ENCODE data around the gene DHX29. TPM values are rescaled to one million over a fixed set of nuclear protein-coding genes. Genes with fewer than 3 reads are reported as not detected.

Gene DHX29
- total and polyA plus RNA-seq, 2 donors (not counting 1 experiment from before 2014, with no cell fraction given), result 8.1 to 38.5 TPM

- Histone ChIP-seq H3K9me3 (ENCODE audit: control insufficient read depth, insufficient read depth, low read depth, low read length) (no peaks in the 10 kb centered on the region), H3K27ac (ENCODE audit: insufficient read depth, low read length) (no peak overlapping the region), H3K79me2 (ENCODE audit: control insufficient read depth, insufficient read depth, low read length) (no peaks in the 10 kb centered on the region), H3K9ac (ENCODE audit: insufficient read depth, low read length) (no peak overlapping the region), H3K36me3 (ENCODE audit: control insufficient read depth, insufficient read depth, low read length) (no peaks in the 10 kb centered on the region), H4K20me1 (ENCODE audit: control insufficient read depth, extremely low read depth, insufficient read depth, low read length) (no peaks in the 10 kb centered on the region), H2AFZ (ENCODE audit: low read length) (no peak overlapping the region), H3K4me1 (ENCODE audit: control insufficient read depth, extremely low read depth, insufficient read depth, low read length) (no peaks in the 10 kb centered on the region), H3K4me3 (replicated peaks in 1 of 4; ENCODE audit: control extremely low read depth in 1 of 4, insufficient read depth in 1 of 4, low read depth in 3 of 4, low read length in 4 of 4) (no peak overlapping the region), H3K4me2 (ENCODE audit: extremely low read depth, insufficient read depth, low read length) (no peak overlapping the region), H3K27me3 (ENCODE audit: control insufficient read depth, insufficient read depth, low read length) (no peaks in the 10 kb centered on the region)
- no peak for TF ChIP-seq EZH2 (IDR thresholded peaks at IDR 0.05; ENCODE audit: low read length, missing control alignments)
- no peak for TF ChIP-seq CTCF (conservative IDR thresholded peaks at IDR 0.05 in 1 of 2, IDR thresholded peaks at IDR 0.05 in 1 of 2; ENCODE audit: low read depth in 1 of 2, low read length in 2 of 2)
- no peak for DNase-seq (ENCODE audit: low read depth in 2 of 2)
Observed at GRCh38 chr5:55211184-55211874, 96.2 kb downstream of the DHX29 start.

Other genes starting within 250 kb of the DHX29 start
- not detected in 2 replicates for gene GZMA, start 205.0 kb downstream of the DHX29 start, total RNA-seq
- gene GZMA, start 205.0 kb downstream of the DHX29 start, polyA plus RNA-seq, result not detected in 2 replicates
- gene GPX8, start 147.5 kb downstream of the DHX29 start, total RNA-seq, result 75.5 and 84.7 TPM in 2 replicates
- 191 and 241 TPM in 2 replicates for gene GPX8, start 147.5 kb downstream of the DHX29 start, polyA plus RNA-seq
- gene CDC20B, start 134.5 kb downstream of the DHX29 start, total RNA-seq, result under 0.01 TPM in 1 of 2 replicates, not detected in the other
- 0.12 TPM in 1 of 2 replicates, not detected in the other for gene CDC20B, start 134.5 kb downstream of the DHX29 start, polyA plus RNA-seq
- gene MCIDAS, start 80.4 kb downstream of the DHX29 start, total RNA-seq, result not detected in 2 replicates
- not detected in 2 replicates for gene MCIDAS, start 80.4 kb downstream of the DHX29 start, polyA plus RNA-seq
- not detected in 2 replicates for gene CCNO, start 74.1 kb downstream of the DHX29 start, total RNA-seq
- 0.03 TPM in 1 of 2 replicates, not detected in the other for gene CCNO, start 74.1 kb downstream of the DHX29 start, polyA plus RNA-seq
- 85.7 and 107 TPM in 2 replicates for gene MTREX, start 295 bp upstream of the DHX29 start, total RNA-seq
- gene MTREX, start 295 bp upstream of the DHX29 start, polyA plus RNA-seq, result 54.1 and 60.5 TPM in 2 replicates
- 51.4 and 73.5 TPM in 2 replicates for gene PLPP1, start 227.3 kb upstream of the DHX29 start, total RNA-seq
- 49.6 and 76.8 TPM in 2 replicates for gene PLPP1, start 227.3 kb upstream of the DHX29 start, polyA plus RNA-seq